Stomach smooth muscle (tissue), 2 donors: ENCODE measurements around the gene BBOX1.

Experiments
- H3K27ac ChIP-seq: one replicate; pipeline ENCODE4 v1.7.0; 2013; ENCODE audit warnings: mild to moderate bottlenecking, low read length, inconsistent platforms
- H3K27me3 ChIP-seq, 2 donors: one replicate each; pipeline ENCODE4 v1.7.0; 2013; ENCODE audit warnings: low read length in 2 of 2; ENCODE audit not compliant: insufficient read depth in 2 of 2, control insufficient read depth in 1 of 2
- H3K36me3 ChIP-seq, 2 donors: one replicate each; pipeline ENCODE4 v1.7.0; 2013; ENCODE audit warnings: low read length in 2 of 2; ENCODE audit not compliant: control insufficient read depth in 2 of 2, insufficient read depth in 2 of 2
- H3K4me1 ChIP-seq: one replicate; pipeline ENCODE4 v1.7.0; 2013; ENCODE audit warnings: low read length; ENCODE audit not compliant: control insufficient read depth, insufficient read depth
- H3K4me3 ChIP-seq, 2 donors: one replicate each; pipeline ENCODE4 v1.7.0; 2013; ENCODE audit warnings: low read length in 2 of 2
- H3K9ac ChIP-seq, 2 donors: one replicate each; pipeline ENCODE4 v1.7.0; 2013; ENCODE audit warnings: low read length in 2 of 2, mild to moderate bottlenecking in 1 of 2
- H3K9me3 ChIP-seq, 2 donors: one replicate each; pipeline ENCODE4 v1.7.0; 2013; ENCODE audit warnings: low read length in 2 of 2; ENCODE audit not compliant: control insufficient read depth in 2 of 2
- donor health status: healthy.
- donor health status: Pancreatic carcinoma.

BBOX1 gene

GRCh38 chr11:27058456-27058855, 17.8 kb downstream of the BBOX1 start:
- no peak overlapping the region for H3K27ac ChIP-seq
- no peaks in the 10 kb centered on the region for H3K36me3 ChIP-seq
- no peak overlapping the region for H3K4me3 ChIP-seq
- no peak overlapping the region for H3K9ac ChIP-seq
- no peaks in the 10 kb centered on the region for H3K27me3 ChIP-seq
- H3K9me3 ChIP-seq, result peaks cover 0 to 4% of the 10 kb centered on the region in 2 donors
- no peaks in the 10 kb centered on the region for H3K4me1 ChIP-seq

- H3K27me3 ChIP-seq, result no peaks in the 10 kb centered on the region
- no peak overlapping the region for H3K4me3 ChIP-seq
- no peaks in the 10 kb centered on the region for H3K4me1 ChIP-seq
- H3K9me3 ChIP-seq, result peaks cover 0 to 4% of the 10 kb centered on the region in 2 donors
- H3K9ac ChIP-seq, result no peak overlapping the region
- no peak overlapping the region for H3K27ac ChIP-seq
- no peaks in the 10 kb centered on the region for H3K36me3 ChIP-seq
Observed at GRCh38 chr11:27059431-27059830, 18.8 kb downstream of the BBOX1 start.

GRCh38 chr11:27060816-27061460, 20.3 kb downstream of the BBOX1 start:
- H3K4me1 ChIP-seq, result no peaks in the 10 kb centered on the region
- no peaks in the 10 kb centered on the region for H3K36me3 ChIP-seq
- no peak overlapping the region for H3K4me3 ChIP-seq
- no peak overlapping the region for H3K9ac ChIP-seq
- H3K9me3 ChIP-seq, result peaks cover 0 to 4% of the 10 kb centered on the region in 2 donors
- no peaks in the 10 kb centered on the region for H3K27me3 ChIP-seq
- no peak overlapping the region for H3K27ac ChIP-seq

GRCh38 chr11:27061461-27061821, 20.8 kb downstream of the BBOX1 start:
- no peaks in the 10 kb centered on the region for H3K4me1 ChIP-seq
- no peak overlapping the region for H3K4me3 ChIP-seq

DNA sequence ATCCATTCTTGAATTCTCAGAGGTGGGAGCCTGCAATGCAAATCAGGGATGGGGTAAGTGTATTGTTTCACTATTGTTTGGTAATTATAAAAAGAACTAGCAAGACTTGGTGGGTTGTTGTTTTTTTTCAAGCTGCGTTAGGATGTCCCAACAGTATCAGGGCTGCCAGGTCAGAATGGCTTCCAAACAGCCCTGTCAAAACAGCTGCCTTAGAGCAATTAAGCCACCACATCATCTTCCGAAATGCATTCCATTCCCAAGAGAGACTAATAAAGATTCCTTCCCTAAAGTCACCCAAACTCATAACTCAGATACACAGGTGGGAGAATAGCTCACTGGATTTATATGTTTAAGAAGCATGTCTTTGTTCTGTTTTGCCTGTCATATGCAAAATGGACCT, 23.5 kb downstream of the BBOX1 start:
- Histone ChIP-seq H3K9me3 (peaks cover 0 to under 1% of the 10 kb centered on the region in 2 donors), H3K27ac (no peak overlapping the region), H3K9ac (no peak overlapping the region), H3K4me3 (no peak overlapping the region), H3K4me1 (no peaks in the 10 kb centered on the region), H3K27me3 (no peaks in the 10 kb centered on the region), H3K36me3 (no peaks in the 10 kb centered on the region)

More at GRCh38 chr11:27061461-27061821, 20.8 kb downstream of the BBOX1 start:
- Histone ChIP-seq H3K9me3 (peaks cover 0 to 4% of the 10 kb centered on the region in 2 donors), H3K9ac (no peak overlapping the region), H3K27ac (no peak overlapping the region), H3K36me3 (no peaks in the 10 kb centered on the region), H3K27me3 (no peaks in the 10 kb centered on the region)

- no peaks in the 10 kb centered on the region for H3K4me1 ChIP-seq
- no peak overlapping the region for H3K27ac ChIP-seq
- H3K9me3 ChIP-seq, result no peaks in the 10 kb centered on the region
- H3K27me3 ChIP-seq, result no peaks in the 10 kb centered on the region
- H3K4me3 ChIP-seq, result no peak overlapping the region
- no peak overlapping the region for H3K9ac ChIP-seq
- no peaks in the 10 kb centered on the region for H3K36me3 ChIP-seq
Observed at GRCh38 chr11:27075192-27075591, 34.6 kb downstream of the BBOX1 start.

- Histone ChIP-seq H3K27me3 (no peaks in the 10 kb centered on the region), H3K36me3 (no peaks in the 10 kb centered on the region), H3K27ac (no peak overlapping the region), H3K9me3 (no peaks in the 10 kb centered on the region), H3K9ac (no peak overlapping the region), H3K4me3 (no peak overlapping the region), H3K4me1 (no peaks in the 10 kb centered on the region)
Observed at GRCh38 chr11:27075655-27076054, 35.0 kb downstream of the BBOX1 start.

- no peak overlapping the region for H3K9ac ChIP-seq
- H3K9me3 ChIP-seq, result no peaks in the 10 kb centered on the region
- H3K27ac ChIP-seq, result no peak overlapping the region
- H3K4me1 ChIP-seq, result no peaks in the 10 kb centered on the region
- H3K36me3 ChIP-seq, result no peaks in the 10 kb centered on the region
- H3K4me3 ChIP-seq, result no peak overlapping the region
- no peaks in the 10 kb centered on the region for H3K27me3 ChIP-seq
Observed at GRCh38 chr11:27076121-27076589, 35.5 kb downstream of the BBOX1 start.

DNA sequence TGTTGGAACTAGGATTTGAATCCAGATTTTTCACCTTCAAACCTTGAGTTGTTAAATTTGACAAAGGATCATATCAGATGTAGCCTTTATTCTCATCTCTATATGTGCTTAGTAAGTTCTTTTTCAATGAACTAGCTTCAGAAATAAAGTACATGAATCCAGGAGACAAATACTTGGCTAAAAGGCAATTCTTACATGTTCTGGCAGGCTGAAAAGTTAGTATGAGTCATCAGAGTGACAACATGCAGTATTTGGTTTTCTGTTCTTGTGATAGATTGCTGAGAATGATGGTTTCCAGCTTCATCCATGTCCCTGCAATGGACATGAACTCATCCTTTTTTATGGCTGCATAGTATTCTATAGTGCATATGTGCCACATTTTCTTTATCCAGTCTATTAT, 40.4 kb downstream of the BBOX1 start:
- Histone ChIP-seq H3K9ac (no peak overlapping the region), H3K27ac (no peak overlapping the region), H3K36me3 (no peaks in the 10 kb centered on the region), H3K4me1 (no peaks in the 10 kb centered on the region), H3K9me3 (no peaks in the 10 kb centered on the region), H3K4me3 (no peak overlapping the region), H3K27me3 (no peaks in the 10 kb centered on the region)

DNA sequence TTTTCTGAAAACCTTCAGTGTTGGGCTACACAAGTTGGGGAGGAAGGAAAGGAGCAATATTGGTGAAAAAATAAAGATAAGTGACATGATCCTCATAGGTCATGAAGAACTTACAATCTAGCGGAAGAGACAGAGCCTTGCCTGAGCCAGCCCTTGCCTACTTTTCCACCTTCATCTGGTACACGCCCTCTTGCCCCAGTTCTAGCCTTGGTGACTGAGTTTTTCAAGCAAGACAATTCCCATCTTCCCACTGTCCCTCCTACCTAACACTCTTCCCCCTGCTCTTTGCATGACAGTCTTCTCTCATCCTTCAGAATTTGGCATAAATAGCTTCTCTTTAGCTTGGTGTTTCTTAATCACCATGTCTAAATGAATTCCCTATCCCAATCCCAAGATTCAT, 42.6 kb downstream of the BBOX1 start:
- Histone ChIP-seq H3K4me1 (no peaks in the 10 kb centered on the region), H3K9ac (no peak overlapping the region), H3K36me3 (no peaks in the 10 kb centered on the region), H3K27me3 (no peaks in the 10 kb centered on the region), H3K27ac (no peak overlapping the region), H3K9me3 (no peaks in the 10 kb centered on the region), H3K4me3 (no peak overlapping the region)

GRCh38 chr11:27083782-27084181, 43.2 kb downstream of the BBOX1 start:
- no peaks in the 10 kb centered on the region for H3K4me1 ChIP-seq

More at GRCh38 chr11:27083782-27084181, 43.2 kb downstream of the BBOX1 start:
- Histone ChIP-seq H3K9me3 (no peaks in the 10 kb centered on the region), H3K36me3 (no peaks in the 10 kb centered on the region), H3K9ac (no peak overlapping the region), H3K27me3 (no peaks in the 10 kb centered on the region), H3K27ac (no peak overlapping the region), H3K4me3 (no peak overlapping the region)
